VCaP (cell line): ENCODE data around the gene TNFAIP1.

Experiments
- H3K27ac ChIP-seq: fragments of 450-650 bp; 2 replicates; pipeline ENCODE4 v1.5.1; 2017
- TF ChIP-seq, protein P1 (sequence below): fragments of 450-650 bp; conservative IDR thresholded peaks from 2 replicates; pipeline ENCODE4 v1.5.1; 2017; ENCODE audit warnings: mild to moderate bottlenecking, moderate library complexity

Gene TNFAIP1

DNA sequence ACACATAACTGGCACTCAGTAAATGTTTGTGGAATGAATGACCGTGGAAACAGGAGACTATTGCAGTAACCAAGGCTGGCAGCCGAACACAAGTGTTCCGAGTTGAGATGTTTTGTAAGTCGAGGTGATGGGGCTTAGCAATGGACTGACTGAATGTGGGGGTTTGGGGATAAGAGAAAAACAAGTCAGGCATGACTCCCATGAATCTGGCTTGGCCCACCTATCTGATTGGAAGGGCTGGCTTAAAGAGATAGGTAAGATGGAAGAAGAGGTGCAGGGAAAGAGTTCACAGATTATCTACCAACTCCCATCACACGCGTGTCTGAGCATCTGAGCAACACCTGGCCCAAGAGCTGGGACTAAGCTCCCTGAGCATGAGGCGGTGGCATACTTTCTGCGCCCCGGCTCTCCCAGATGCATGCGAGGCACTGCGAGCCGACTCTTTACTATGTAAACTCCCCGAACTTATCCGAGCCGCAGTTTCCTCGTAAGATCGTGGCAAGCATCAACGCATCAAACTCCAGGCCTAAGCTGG lies 828 bp upstream of the TNFAIP1 start:
- TF ChIP-seq, protein P1, sequence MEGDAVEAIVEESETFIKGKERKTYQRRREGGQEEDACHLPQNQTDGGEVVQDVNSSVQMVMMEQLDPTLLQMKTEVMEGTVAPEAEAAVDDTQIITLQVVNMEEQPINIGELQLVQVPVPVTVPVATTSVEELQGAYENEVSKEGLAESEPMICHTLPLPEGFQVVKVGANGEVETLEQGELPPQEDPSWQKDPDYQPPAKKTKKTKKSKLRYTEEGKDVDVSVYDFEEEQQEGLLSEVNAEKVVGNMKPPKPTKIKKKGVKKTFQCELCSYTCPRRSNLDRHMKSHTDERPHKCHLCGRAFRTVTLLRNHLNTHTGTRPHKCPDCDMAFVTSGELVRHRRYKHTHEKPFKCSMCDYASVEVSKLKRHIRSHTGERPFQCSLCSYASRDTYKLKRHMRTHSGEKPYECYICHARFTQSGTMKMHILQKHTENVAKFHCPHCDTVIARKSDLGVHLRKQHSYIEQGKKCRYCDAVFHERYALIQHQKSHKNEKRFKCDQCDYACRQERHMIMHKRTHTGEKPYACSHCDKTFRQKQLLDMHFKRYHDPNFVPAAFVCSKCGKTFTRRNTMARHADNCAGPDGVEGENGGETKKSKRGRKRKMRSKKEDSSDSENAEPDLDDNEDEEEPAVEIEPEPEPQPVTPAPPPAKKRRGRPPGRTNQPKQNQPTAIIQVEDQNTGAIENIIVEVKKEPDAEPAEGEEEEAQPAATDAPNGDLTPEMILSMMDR = no peak
- peak overlapping the region; percentile 85 for H3K27ac ChIP-seq

DNA sequence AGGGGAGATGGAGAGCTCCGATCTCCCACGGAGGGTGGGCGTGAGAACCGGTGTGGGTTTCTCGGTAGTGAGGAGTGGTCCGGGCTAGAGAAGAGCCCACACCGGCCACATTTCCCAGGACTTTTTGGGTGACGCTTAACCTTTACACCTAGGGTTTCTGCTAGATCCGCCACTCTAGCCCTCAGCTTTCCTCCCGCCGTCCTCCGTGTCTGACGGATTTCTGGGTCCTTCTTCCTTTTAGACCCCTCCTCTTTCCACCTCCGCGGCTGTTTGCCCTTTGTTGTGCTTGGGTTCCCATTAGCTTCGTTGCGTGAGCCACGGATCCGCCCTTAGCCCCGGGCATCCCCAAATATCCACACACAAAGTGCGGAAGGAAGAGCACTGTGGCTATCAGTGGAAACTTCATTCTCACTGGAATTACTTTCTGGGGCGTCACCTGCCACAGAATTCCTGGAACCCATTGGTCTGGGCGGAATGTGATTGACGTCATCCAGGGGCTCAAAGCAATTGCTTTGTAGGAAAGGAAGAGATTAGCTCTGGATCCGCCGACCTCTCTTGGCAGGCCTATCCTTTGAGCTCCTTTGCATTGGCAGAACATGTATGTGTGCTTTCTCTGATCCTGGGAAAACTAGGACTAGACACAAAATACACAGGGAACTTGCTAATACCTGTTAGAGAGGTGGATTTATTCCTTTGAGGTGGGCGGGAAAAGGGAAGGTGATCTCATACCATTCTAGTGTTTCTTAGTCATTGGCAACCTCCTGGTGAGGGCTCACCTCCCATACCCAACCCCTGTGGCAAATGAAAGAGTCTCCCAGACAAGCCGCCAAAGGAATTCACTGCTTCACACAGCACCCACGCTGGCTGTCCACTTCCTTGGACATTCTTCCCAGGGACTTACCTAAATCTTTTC lies 654 bp downstream of the TNFAIP1 start:
- TF ChIP-seq, protein P1 = no peak
- H3K27ac ChIP-seq = peak overlapping the region; percentile 85

DNA sequence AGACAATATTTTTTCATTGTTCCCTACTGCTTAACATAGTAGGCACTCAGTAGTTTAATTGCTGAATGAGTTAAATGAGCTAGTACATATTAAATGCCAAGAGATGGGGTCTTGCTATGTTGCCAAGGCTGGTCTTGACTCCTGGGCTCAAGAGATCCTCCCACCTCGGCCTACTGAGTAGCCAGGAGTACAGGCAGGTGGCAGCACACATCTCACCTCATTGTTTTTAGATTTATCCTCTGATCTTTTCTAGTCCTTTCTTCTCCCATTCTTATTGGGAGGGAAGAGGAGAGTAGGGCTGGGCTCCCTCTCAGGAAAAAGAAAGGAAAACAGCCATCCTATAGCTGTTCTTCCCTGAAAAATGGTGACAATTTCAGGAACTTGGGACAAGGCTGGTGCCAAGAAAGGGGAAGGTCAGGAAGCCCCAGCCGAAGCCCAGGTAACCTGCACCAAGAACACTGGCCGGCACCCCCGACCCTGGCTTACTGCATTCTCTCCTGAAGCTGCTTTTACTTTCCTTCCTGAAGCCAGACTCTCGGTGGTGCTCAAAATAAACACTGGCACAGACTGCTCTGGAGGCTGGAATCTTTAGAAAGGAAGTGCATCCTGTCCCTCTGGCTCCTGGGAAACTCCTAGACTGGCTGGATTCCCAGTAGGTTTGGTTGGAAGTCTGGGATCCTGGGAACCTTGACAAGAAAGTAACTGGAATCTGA lies 2.7 kb downstream of the TNFAIP1 start:
- peak overlapping the region; percentile 29; the same call in 1 of the 2 replicates for H3K27ac ChIP-seq
- TF ChIP-seq, protein P1 = no peak

DNA sequence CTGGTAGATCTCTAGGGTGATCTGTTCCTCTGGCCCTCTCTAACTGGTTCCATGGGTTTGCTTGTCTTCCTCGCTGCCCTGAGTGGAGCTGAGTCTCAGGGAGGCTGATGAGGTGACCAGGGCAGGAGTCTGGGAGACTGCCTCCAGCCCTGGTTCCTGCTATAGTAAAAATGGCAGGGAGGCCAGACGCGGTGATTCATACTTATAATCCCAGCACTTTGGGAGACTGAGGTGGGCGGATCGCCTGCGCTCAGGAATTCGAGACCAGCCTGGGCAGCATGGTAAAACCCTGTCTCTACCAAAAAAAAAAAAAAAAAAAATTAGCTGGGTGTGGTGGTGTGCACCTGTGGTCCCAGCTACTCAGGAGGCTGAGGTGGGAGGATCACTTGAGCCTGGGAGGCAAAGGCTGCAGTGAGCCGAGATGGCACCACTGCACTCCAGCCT lies 3.2 kb downstream of the TNFAIP1 start:
- H3K27ac ChIP-seq = peak overlapping the region; percentile 29; the same call in 1 of the 2 replicates

DNA sequence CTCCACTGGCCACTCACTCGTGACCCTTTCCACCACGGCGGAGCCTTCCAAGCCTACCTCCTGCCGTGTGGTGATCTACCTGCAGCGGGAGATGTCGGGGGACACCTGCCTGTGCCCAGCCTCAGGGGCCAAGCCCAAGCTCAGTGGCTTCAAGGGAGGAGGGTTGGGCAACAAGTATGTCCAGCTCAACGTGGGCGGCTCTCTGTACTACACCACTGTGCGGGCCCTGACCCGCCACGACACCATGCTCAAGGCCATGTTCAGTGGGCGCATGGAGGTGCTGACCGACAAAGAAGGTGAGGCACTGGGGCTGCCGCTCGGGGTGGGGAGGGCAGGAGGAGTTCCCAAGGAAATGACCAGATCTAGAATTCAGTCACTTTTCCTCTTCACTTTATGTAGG lies 3.9 kb downstream of the TNFAIP1 start:
- no peak overlapping the region; the same call in 1 of the 2 replicates for H3K27ac ChIP-seq
- TF ChIP-seq, protein P1 = no peak

DNA sequence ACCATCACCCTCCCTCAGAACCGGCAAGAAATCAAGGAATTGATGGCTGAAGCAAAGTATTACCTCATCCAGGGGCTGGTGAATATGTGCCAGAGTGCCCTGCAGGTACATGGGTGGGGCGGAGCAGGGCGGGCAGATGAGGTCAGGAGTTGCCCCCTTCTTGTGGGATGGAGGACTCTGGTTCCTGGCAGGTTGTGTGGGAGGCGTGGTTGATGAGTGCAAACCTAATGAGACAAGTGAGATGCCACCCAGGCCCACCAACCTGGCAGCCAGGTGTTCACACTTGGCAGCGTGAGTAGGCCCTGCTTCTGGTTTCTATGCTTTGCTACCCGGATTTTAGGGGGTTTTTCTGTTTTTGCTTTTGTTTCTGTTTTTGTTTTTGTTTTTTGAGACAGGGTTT lies 4.8 kb downstream of the TNFAIP1 start:
- H3K27ac ChIP-seq = no peak overlapping the region
- TF ChIP-seq, protein P1 = no peak

DNA sequence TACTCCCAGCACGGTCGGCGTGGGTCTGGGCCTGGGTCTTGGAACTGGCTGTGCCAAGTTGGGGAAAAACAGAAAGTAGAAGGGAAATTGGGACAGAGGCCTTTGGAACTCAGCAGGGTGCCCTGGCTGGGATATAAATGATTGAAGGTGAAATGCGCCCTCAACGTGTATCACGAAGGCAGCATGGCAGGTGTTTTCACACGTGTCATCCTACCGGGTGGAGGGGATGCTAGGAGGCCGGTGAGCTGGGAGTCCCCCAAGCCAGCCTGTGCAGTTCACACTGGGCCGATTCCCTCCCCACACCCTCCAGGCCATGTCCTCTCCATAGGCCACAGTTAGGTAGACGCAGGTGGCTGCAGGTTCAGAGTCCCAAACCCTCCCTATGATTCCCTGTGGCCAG lies 6.0 kb downstream of the TNFAIP1 start:
- TF ChIP-seq, protein P1 = no peak
- no peak overlapping the region for H3K27ac ChIP-seq
